T-cell (primary cell): ENCODE data around the gene ELMO1. TPM values are rescaled to one million over a fixed set of nuclear protein-coding genes. Genes with fewer than 3 reads are reported as not detected.
A peak's percentile ranks its signal among the peaks of the same experiment; 100 is the strongest.

Experiments
- ATAC-seq, 4 experiments: fragments of 200-7000 bp in 3 of 4; fragments of 150-1000 bp in 1 of 4; cut with Tn5 transposase; replicated peaks in 1 of 4; 1 replicate in 3 of 4; 2 replicates in 1 of 4; pipeline ENCODE4 v1.10.0; 2021; ENCODE audit warnings: moderate library complexity in 3 of 4, mild to moderate bottlenecking in 2 of 4, moderate number of reproducible peaks in 1 of 4
- CTCF ChIA-PET, 2 donors: fragments of 300-600 bp; sonication (Branson Sonifier 250); formaldehyde crosslinking; loops; one replicate each; lab custom pipeline; 2022; ENCODE audit warnings: antibody characterized with exemption in 2 of 2; lab: Charles Lee
- POLR2A ChIA-PET, 2 donors: fragments of 300-600 bp; sonication (Branson Sonifier 250); formaldehyde crosslinking; loops; one replicate each; lab custom pipeline; 2022; ENCODE audit warnings: antibody characterized with exemption in 2 of 2; lab: Charles Lee
- DNase-seq, 35 experiments: peaks; one replicate each; pipeline versions ENCODE4 v3.0.0 to v3.0.0-alpha.2; 2013 to 2023
- H3K27ac ChIP-seq: one replicate; pipeline ENCODE4 v1.5.1; 2013; ENCODE audit warnings: low read length
- H3K27me3 ChIP-seq, 2 experiments: replicated peaks in 1 of 2; 1 replicate in 1 of 2; 2 replicates in 1 of 2; pipeline versions ENCODE4 v1.6.1 to v1.7.0; 2013; ENCODE audit warnings: low read length in 1 of 2, mixed read lengths in 1 of 2; ENCODE audit not compliant: control insufficient read depth in 2 of 2, insufficient read depth in 2 of 2; ENCODE audit errors: extremely low read depth in 1 of 2
- H3K36me3 ChIP-seq, 2 donors: 1 replicate in 1 of 2; 2 replicates in 1 of 2; pipeline versions ENCODE4 v1.6.1 to v1.7.0; 2013; ENCODE audit warnings: low read length in 1 of 2; ENCODE audit not compliant: control insufficient read depth in 2 of 2, insufficient read depth in 1 of 2; ENCODE audit errors: extremely low read depth in 1 of 2
- H3K4me1 ChIP-seq, 2 experiments: 1 replicate in 1 of 2; 2 replicates in 1 of 2; pipeline versions ENCODE4 v1.6.1 to v1.7.0; 2013; ENCODE audit warnings: low read length in 2 of 2, mixed read lengths in 1 of 2; ENCODE audit not compliant: insufficient read depth in 2 of 2, control insufficient read depth in 1 of 2; ENCODE audit errors: extremely low read depth in 1 of 2
- H3K4me3 ChIP-seq, 2 donors: 1 replicate in 1 of 2; 2 replicates in 1 of 2; pipeline versions ENCODE4 v1.5.1 to v1.7.0; 2013; ENCODE audit warnings: mild to moderate bottlenecking in 2 of 2, low read length in 1 of 2, moderate library complexity in 1 of 2; ENCODE audit not compliant: control insufficient read depth in 1 of 2; ENCODE audit errors: extremely low read depth in 1 of 2
- H3K9me3 ChIP-seq: 2 replicates; pipeline ENCODE4 v1.7.0; 2013
- H3K27ac Mint-ChIP-seq, 2 donors: one replicate each; pipeline ENCODE4 v1.8.0; 2020 to 2021; ENCODE audit warnings: mild to moderate bottlenecking in 2 of 2, mixed read lengths in 2 of 2
- H3K27me3 Mint-ChIP-seq, 2 donors: one replicate each; pipeline ENCODE4 v1.8.0; 2021 to 2022; ENCODE audit warnings: mixed read lengths in 2 of 2
- H3K36me3 Mint-ChIP-seq: one replicate; pipeline ENCODE4 v1.8.0; 2021; ENCODE audit warnings: mixed read lengths
- H3K4me1 Mint-ChIP-seq, 3 donors: one replicate each; pipeline ENCODE4 v1.8.0; 2020 to 2022; ENCODE audit warnings: mixed read lengths in 3 of 3, mild to moderate bottlenecking in 1 of 3
- H3K4me3 Mint-ChIP-seq, 3 donors: one replicate each; pipeline ENCODE4 v1.8.0; 2020 to 2022; ENCODE audit warnings: mild to moderate bottlenecking in 3 of 3, mixed read lengths in 3 of 3, moderate library complexity in 3 of 3
- H3K9me3 Mint-ChIP-seq, 3 donors: one replicate each; pipeline ENCODE4 v1.8.0; 2020 to 2022; ENCODE audit warnings: mixed read lengths in 3 of 3
- WGBS: methylation state at CpG from one replicate; pipeline ENCODE4 v1.1.5; 2013; ENCODE audit warnings: missing lambda C conversion rate; ENCODE audit not compliant: insufficient coverage; 5-methylcytosine and 5-hydroxymethylcytosine counted together
- total RNA-seq, 35 experiments: library from RNA in 6 of 35; stranded (reverse) in 6 of 35; fragments of 120-200 nt in 1 of 35; gene quantifications; one replicate each; pipeline versions ENCODE4 v1.2.1 to v1.2.4 and lab custom pipeline; 2013 to 2026

Gene ELMO1
- total RNA-seq, 5 donors from 2014 or later (not counting 1 experiment from before 2014, with no cell fraction given) = 101 to 149 (median 113) TPM

DNA sequence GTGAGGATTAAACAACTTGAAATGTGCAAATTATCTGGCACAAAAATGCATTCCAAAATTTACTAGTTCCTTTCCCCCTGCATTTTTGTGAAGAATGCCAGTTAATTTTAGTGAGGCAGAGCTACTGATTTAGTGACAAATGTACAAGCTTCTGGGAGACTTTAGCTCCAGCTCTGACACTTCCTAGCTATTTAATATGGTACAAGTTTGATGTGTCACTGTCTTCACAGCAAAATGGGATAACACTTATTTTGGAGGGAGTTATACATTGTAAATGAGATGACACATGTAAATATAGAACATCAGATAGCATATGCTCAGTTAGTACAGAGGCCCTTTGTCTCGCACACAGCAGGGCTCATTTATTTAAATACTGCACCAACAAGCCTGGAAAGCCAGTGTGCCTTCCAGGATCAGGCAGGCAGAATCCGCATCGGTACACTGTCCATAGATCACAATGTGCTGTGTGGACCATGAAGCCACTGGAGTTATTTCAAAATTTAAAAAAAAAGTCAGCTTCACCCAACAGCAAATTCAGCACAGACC is 48.7 kb downstream of the ELMO1 start:
- Histone ChIP-seq H3K4me1 (peaks cover 0 to 7% of the 10 kb centered on the region in 2 experiments), H3K4me3 (no peak overlapping the region), H3K36me3 (peaks cover 0 to 3% of the 10 kb centered on the region in 2 donors), H3K9me3 (no peaks in the 10 kb centered on the region), H3K27ac (no peak overlapping the region), H3K27me3 (no peaks in the 10 kb centered on the region)
- CTCF ChIA-PET = no interaction called here
- Mint-ChIP-seq H3K27me3 (no peaks in the 10 kb centered on the region), H3K9me3 (peaks cover 0 to 5% (median 2%) of the 10 kb centered on the region in 3 donors), H3K36me3 (peaks cover 26% of the 10 kb centered on the region), H3K4me1 (peaks cover 53 to 63% (median 58%) of the 10 kb centered on the region in 3 donors), H3K27ac (no peak overlapping the region), H3K4me3 (no peak overlapping the region)
- 86% methylated on average over 2 of the region's 3 CpGs for WGBS
- no peak for DNase-seq
- no peak for ATAC-seq
- POLR2A ChIA-PET = interaction anchor here in 1 of 2 donors (0.6 kb wide), 1 partner anchor 9 kb away, joined by 3 read pairs; no protein-coding TSS in a partner anchor

DNA sequence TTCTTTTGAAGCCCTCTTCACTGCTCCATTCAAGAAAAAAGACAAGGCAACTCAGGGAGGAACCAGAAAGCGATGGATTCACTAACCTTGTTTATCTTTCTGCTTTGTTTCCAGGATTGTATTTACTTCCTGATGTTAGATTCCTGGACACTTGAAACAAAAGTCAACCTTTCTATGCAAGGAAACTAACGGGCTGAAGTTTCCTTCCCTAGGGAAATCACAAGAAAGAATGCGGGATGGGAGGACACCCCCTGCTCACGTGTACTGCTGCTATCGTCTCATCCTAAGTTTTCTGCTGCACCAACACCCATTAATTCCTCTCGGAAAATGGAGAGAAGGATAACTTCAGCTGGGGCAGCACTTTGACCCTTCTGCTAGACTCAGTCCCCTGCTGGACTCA is 50.3 kb downstream of the ELMO1 start:
- Histone ChIP-seq H3K27me3 (no peaks in the 10 kb centered on the region), H3K27ac (no peak overlapping the region), H3K36me3 (peaks cover 0 to 3% of the 10 kb centered on the region in 2 donors), H3K4me1 (peaks cover 0 to 9% of the 10 kb centered on the region in 2 experiments), H3K4me3 (no peak overlapping the region), H3K9me3 (no peaks in the 10 kb centered on the region)
- Mint-ChIP-seq H3K9me3 (peaks cover 0 to 5% (median 2%) of the 10 kb centered on the region in 3 donors), H3K36me3 (peaks cover 25% of the 10 kb centered on the region), H3K27ac (no peak overlapping the region), H3K27me3 (no peaks in the 10 kb centered on the region), H3K4me3 (no peak overlapping the region), H3K4me1 (peaks cover 64 to 74% (median 74%) of the 10 kb centered on the region in 3 donors)
- WGBS = 100% methylated on average over 4 of the region's 6 CpGs
- ATAC-seq (no peak), DNase-seq (no peak)
- POLR2A ChIA-PET = no interaction called here
- CTCF ChIA-PET = no interaction called here

DNA sequence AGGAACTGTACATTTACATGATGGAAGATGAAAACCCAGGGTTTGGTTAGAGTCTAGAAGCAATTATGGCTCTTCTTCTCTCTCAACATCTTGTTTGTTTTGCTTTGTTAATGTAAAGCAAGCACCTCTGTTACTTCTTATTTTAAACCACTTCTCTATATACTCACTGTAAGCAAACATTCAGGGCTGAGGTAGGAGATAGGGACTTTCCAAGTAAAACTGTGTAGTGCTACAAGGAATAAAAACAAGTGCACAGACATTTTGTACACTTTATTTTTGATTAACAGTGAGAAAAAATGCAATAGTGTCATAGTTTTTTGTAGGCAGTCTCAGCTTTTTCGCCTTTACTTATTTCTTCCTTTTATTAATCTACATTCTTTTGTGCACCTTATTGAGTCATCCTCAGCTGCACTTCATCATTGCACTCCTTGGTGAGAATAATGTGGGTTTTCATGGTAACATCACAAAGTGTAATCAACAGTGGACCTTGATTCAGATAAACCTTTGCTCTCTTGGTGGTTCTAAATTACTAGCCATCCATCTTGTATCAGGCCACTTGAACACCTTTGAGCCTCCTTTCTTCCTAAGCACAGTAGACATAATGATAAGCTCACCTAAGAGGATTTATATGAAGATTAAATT is 52.9 kb downstream of the ELMO1 start:
- no peaks in the 10 kb centered on the region for H3K27me3 Mint-ChIP-seq
- Histone ChIP-seq H3K27me3 (no peaks in the 10 kb centered on the region), H3K4me3 (no peak overlapping the region), H3K4me1 (peaks cover 3 to 22% of the 10 kb centered on the region in 2 experiments), H3K9me3 (no peaks in the 10 kb centered on the region), H3K36me3 (no peaks in the 10 kb centered on the region), H3K27ac (no peak overlapping the region)
- WGBS = no CpG with 5 or more reads among the region's 1 CpG
- CTCF ChIA-PET = no interaction called here
- H3K4me1 Mint-ChIP-seq = peaks cover 80 to 91% (median 86%) of the 10 kb centered on the region in 3 donors
- H3K4me3 Mint-ChIP-seq = peak overlapping the region in 1 of 3 donors; percentile 19
- ATAC-seq = peak in 1 of 4 experiments; percentile 64
- POLR2A ChIA-PET = no interaction called here
- no peaks in the 10 kb centered on the region for H3K9me3 Mint-ChIP-seq
- DNase-seq = peak in 1 of 35 experiments; percentile 13
- H3K27ac Mint-ChIP-seq = peak overlapping the region in 1 of 2 donors; percentile 61
- H3K36me3 Mint-ChIP-seq = peaks cover 11% of the 10 kb centered on the region

DNA sequence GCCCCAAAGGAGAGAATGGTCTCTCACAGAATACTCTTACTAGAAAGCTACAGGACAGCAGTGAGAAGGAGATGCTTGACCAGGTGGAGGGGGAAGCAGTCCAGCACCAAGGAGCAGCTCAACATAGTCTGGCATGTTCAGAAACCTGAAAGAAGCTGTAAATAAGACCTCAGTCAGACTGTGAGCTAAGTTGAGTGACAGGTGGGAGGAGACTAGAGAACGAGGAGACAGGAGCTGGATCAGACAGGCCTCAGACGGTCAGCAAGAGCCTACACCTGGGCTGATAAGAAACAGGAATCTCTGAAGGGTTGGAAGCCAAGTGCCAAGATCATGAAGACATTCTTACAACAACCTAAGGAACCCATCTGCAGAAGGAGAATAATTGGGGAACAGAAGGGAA is 54.5 kb downstream of the ELMO1 start:
- DNase-seq (no peak), ATAC-seq (no peak)
- Mint-ChIP-seq H3K27me3 (no peaks in the 10 kb centered on the region), H3K4me1 (peaks cover 79 to 89% (median 85%) of the 10 kb centered on the region in 3 donors), H3K36me3 (peaks cover 11% of the 10 kb centered on the region), H3K27ac (peak overlapping the region in 1 of 2 donors; percentile 2), H3K9me3 (no peaks in the 10 kb centered on the region), H3K4me3 (no peak overlapping the region)
- H3K27ac ChIP-seq = no peak overlapping the region
- H3K4me1 ChIP-seq = peaks cover 3 to 25% of the 10 kb centered on the region in 2 experiments
- H3K36me3 ChIP-seq = peaks cover 0 to 2% of the 10 kb centered on the region in 2 donors
- ChIA-PET POLR2A (interaction anchor here in 1 of 2 donors (0.6 kb wide), 1 partner anchor 53 kb away, joined by 8 read pairs; no protein-coding TSS in a partner anchor), CTCF (interaction anchor here in 1 of 2 donors (0.8 kb wide), 1 partner anchor 45 kb away, joined by 3 read pairs; no protein-coding TSS in a partner anchor)
- H3K27me3 ChIP-seq = no peaks in the 10 kb centered on the region
- H3K9me3 ChIP-seq = no peaks in the 10 kb centered on the region
- WGBS = no CpG with 5 or more reads among the region's 2 CpGs
- H3K4me3 ChIP-seq = no peak overlapping the region

DNA sequence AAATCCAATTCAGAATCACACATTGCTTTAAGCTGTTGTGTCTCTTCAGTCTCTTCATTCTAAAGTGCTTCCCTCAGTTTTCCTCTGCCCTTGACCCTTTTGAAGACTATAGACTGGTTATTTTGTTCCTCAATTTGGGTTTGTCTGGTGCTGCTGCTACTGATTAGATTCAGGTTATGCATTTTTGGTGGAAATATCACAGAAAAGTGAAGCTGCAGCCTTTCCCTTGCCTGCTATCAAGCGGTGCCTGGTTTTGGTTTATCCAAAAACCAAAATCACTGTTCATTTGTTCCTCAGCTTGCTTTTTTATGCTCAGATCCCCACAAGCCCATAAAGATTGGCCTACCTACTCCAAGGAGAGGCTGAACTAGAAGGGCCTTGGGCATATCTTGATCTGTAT is 55.2 kb downstream of the ELMO1 start:
- ChIA-PET POLR2A (interaction anchor here in 1 of 2 donors (0.5 kb wide), 1 partner anchor 410 kb away, joined by 4 read pairs; no protein-coding TSS in a partner anchor), CTCF (no interaction called here)
- H3K27ac Mint-ChIP-seq = peak overlapping the region in 1 of 2 donors; percentile 44
- H3K36me3 ChIP-seq = peaks cover 0 to 2% of the 10 kb centered on the region in 2 donors
- ATAC-seq = no peak
- no peaks in the 10 kb centered on the region for H3K27me3 ChIP-seq
- H3K9me3 Mint-ChIP-seq = no peaks in the 10 kb centered on the region
- H3K4me1 ChIP-seq = peaks cover 3 to 21% of the 10 kb centered on the region in 2 experiments
- H3K4me3 ChIP-seq = no peak overlapping the region
- 100% methylated on average over 1 of the region's 1 CpG for WGBS
- peaks cover 11% of the 10 kb centered on the region for H3K36me3 Mint-ChIP-seq
- no peak overlapping the region for H3K27ac ChIP-seq
- no peaks in the 10 kb centered on the region for H3K27me3 Mint-ChIP-seq
- H3K4me1 Mint-ChIP-seq = peaks cover 72 to 88% (median 84%) of the 10 kb centered on the region in 3 donors
- no peak overlapping the region for H3K4me3 Mint-ChIP-seq
- H3K9me3 ChIP-seq = no peaks in the 10 kb centered on the region
- DNase-seq = no peak

- H3K27me3 Mint-ChIP-seq = no peaks in the 10 kb centered on the region
- peaks cover 64 to 82% (median 77%) of the 10 kb centered on the region in 3 donors for H3K4me1 Mint-ChIP-seq
- peak overlapping the region in 1 of 3 donors; percentile 46 for H3K4me3 Mint-ChIP-seq
- no peaks in the 10 kb centered on the region for H3K9me3 ChIP-seq
- no CpG with 5 or more reads among the region's 1 CpG for WGBS
- no peak for DNase-seq
- CTCF ChIA-PET = no interaction called here
- H3K27ac ChIP-seq = no peak overlapping the region
- no peaks in the 10 kb centered on the region for H3K27me3 ChIP-seq
- H3K36me3 Mint-ChIP-seq = peaks cover 9% of the 10 kb centered on the region
- no peak for ATAC-seq
- H3K4me1 ChIP-seq = peaks cover 3 to 21% of the 10 kb centered on the region in 2 experiments
- POLR2A ChIA-PET = no interaction called here
- no peaks in the 10 kb centered on the region for H3K9me3 Mint-ChIP-seq
- peaks cover 0 to 2% of the 10 kb centered on the region in 2 donors for H3K36me3 ChIP-seq
- no peak overlapping the region for H3K27ac Mint-ChIP-seq
- no peak overlapping the region for H3K4me3 ChIP-seq
These were observed 56.0 kb downstream of the ELMO1 start for GRCh38 chr7:37392673-37393017.
